Parathyroid adenoma (tissue), 2 donors: ENCODE measurements around the gene CCN5.

ENCODE experiments used
- H2AFZ ChIP-seq: fragments of 300-600 bp; sonication (generic); one replicate; pipeline ENCODE4 v1.7.0; 2017; ENCODE audit warnings: antibody characterized with exemption, mild to moderate bottlenecking
- H3K27ac ChIP-seq: fragments of 300-600 bp; sonication (generic); one replicate; pipeline ENCODE4 v1.7.0; 2017
- H3K27me3 ChIP-seq: fragments of 300-600 bp; sonication (generic); one replicate; pipeline ENCODE4 v1.7.0; 2017; ENCODE audit warnings: low read length; ENCODE audit not compliant: control insufficient read depth, insufficient read depth
- H3K36me3 ChIP-seq: fragments of 300-600 bp; sonication (generic); one replicate; pipeline ENCODE4 v1.7.0; 2017; ENCODE audit warnings: low read length; ENCODE audit not compliant: control insufficient read depth, insufficient read depth
- H3K4me1 ChIP-seq: fragments of 300-600 bp; sonication (generic); one replicate; pipeline ENCODE4 v1.7.0; 2017; ENCODE audit warnings: control low read depth
- H3K4me2 ChIP-seq: fragments of 300-600 bp; sonication (generic); one replicate; pipeline ENCODE4 v1.7.0; 2017; ENCODE audit warnings: low read length
- H3K4me3 ChIP-seq: fragments of 300-600 bp; sonication (generic); one replicate; pipeline ENCODE4 v1.7.0; 2017; ENCODE audit warnings: low read depth, low read length
- H3K79me2 ChIP-seq: fragments of 300-600 bp; sonication (generic); one replicate; pipeline ENCODE4 v1.7.0; 2017; ENCODE audit warnings: control low read depth
- H3K9ac ChIP-seq: fragments of 300-600 bp; sonication (generic); one replicate; pipeline ENCODE4 v1.7.0; 2017; ENCODE audit warnings: mild to moderate bottlenecking
- H3K9me3 ChIP-seq: fragments of 300-600 bp; sonication (generic); one replicate; pipeline ENCODE4 v1.7.0; 2017; ENCODE audit warnings: low read length; ENCODE audit not compliant: control insufficient read depth
- TF ChIP-seq, protein P1 (sequence below): fragments of 300-600 bp; sonication (generic); IDR thresholded peaks from one replicate; pipeline ENCODE4 v1.7.0; 2017; ENCODE audit warnings: antibody characterized with exemption, mild to moderate bottlenecking
- donor health status: primary hyperparathyroidism.

The CCN5 gene

DNA sequence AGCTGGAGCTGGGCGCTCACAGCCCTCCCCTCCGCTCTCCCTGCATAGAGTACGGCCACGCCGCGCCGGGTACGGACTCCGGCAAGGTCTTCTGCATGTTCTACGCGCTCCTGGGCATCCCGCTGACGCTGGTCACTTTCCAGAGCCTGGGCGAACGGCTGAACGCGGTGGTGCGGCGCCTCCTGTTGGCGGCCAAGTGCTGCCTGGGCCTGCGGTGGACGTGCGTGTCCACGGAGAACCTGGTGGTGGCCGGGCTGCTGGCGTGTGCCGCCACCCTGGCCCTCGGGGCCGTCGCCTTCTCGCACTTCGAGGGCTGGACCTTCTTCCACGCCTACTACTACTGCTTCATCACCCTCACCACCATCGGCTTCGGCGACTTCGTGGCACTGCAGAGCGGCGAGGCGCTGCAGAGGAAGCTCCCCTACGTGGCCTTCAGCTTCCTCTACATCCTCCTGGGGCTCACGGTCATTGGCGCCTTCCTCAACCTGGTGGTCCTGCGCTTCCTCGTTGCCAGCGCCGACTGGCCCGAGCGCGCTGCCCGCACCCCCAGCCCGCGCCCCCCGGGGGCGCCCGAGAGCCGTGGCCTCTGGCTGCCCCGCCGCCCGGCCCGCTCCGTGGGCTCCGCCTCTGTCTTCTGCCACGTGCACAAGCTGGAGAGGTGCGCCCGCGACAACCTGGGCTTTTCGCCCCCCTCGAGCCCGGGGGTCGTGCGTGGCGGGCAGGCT, 35.1 kb downstream of the CCN5 start:
- Histone ChIP-seq H3K9me3 (no peaks in the 10 kb centered on the region), H3K36me3 (no peaks in the 10 kb centered on the region), H2AFZ (peak overlapping the region; percentile 12), H3K4me1 (peaks cover 4% of the 10 kb centered on the region), H3K27me3 (no peaks in the 10 kb centered on the region), H3K4me3 (no peak overlapping the region), H3K4me2 (no peak overlapping the region), H3K27ac (no peak overlapping the region), H3K79me2 (no peaks in the 10 kb centered on the region), H3K9ac (no peak overlapping the region)
- TF ChIP-seq, protein P1, sequence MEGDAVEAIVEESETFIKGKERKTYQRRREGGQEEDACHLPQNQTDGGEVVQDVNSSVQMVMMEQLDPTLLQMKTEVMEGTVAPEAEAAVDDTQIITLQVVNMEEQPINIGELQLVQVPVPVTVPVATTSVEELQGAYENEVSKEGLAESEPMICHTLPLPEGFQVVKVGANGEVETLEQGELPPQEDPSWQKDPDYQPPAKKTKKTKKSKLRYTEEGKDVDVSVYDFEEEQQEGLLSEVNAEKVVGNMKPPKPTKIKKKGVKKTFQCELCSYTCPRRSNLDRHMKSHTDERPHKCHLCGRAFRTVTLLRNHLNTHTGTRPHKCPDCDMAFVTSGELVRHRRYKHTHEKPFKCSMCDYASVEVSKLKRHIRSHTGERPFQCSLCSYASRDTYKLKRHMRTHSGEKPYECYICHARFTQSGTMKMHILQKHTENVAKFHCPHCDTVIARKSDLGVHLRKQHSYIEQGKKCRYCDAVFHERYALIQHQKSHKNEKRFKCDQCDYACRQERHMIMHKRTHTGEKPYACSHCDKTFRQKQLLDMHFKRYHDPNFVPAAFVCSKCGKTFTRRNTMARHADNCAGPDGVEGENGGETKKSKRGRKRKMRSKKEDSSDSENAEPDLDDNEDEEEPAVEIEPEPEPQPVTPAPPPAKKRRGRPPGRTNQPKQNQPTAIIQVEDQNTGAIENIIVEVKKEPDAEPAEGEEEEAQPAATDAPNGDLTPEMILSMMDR = peak; percentile 9

DNA sequence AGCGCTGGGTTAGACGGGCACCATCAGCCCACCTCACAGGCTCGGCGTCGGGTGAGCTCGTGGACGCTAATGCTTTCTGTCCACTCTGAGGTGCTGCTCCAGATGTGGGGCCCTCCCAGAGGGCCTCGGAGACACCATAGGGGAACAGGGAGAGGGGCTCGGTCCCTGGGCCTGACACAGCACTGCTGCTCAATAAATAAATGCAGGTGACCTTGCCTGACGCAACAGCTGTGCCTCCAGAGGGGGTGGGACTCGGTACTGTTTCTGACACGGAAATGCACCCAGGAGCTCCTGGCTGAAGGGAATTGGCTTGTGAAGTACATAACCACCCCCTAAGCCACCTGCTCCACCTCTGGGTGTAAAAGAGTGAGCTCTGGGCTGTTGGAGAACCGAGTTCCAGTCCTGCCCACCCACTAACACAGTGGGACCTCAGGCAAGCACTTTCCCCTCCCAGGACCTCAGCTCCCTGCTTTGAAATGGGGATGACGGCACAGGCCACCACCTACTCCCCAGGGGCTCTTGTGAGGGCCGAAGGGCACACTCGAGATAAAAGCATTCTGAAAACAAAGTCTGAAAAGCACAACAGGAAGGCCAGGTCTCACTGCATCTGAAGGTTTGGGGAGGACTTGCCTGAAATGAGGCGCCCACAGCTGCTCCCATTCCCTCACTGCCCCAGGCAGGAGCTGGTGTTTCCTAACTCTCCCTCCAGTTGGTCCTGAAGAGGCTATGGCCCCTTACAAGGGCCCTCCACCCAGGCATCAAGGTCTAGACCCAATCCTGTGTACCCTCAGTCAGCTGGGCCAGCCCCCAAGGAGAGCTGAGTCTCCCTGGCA, 37.1 kb downstream of the CCN5 start:
- Histone ChIP-seq H3K36me3 (no peaks in the 10 kb centered on the region), H3K27me3 (no peaks in the 10 kb centered on the region), H3K79me2 (no peaks in the 10 kb centered on the region), H3K27ac (no peak overlapping the region), H3K9ac (no peak overlapping the region), H3K4me3 (no peak overlapping the region), H3K4me2 (no peak overlapping the region), H2AFZ (no peak overlapping the region), H3K4me1 (peaks cover 3% of the 10 kb centered on the region), H3K9me3 (no peaks in the 10 kb centered on the region)
- TF ChIP-seq, protein P1 = no peak

DNA sequence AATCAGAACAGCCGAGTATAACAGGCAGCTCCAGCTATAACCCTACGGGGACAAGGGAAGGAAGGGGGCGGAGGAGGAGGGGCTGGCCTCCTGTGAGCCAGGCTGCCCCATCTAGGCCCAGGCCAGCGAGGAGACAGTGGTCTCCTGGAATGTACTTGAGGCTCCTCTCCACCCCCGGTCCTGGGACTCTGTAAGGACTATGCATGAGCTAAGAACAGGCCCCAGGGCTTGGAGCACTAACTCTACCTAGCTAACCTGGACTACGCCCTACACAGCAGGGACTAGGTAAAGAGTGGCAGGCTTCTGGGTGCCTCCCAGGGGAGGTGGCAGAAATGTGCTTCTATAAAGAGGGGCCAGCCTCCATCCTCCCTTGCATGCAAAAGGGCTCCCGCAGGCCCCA, 39.4 kb downstream of the CCN5 start:
- TF ChIP-seq, protein P1 = no peak

DNA sequence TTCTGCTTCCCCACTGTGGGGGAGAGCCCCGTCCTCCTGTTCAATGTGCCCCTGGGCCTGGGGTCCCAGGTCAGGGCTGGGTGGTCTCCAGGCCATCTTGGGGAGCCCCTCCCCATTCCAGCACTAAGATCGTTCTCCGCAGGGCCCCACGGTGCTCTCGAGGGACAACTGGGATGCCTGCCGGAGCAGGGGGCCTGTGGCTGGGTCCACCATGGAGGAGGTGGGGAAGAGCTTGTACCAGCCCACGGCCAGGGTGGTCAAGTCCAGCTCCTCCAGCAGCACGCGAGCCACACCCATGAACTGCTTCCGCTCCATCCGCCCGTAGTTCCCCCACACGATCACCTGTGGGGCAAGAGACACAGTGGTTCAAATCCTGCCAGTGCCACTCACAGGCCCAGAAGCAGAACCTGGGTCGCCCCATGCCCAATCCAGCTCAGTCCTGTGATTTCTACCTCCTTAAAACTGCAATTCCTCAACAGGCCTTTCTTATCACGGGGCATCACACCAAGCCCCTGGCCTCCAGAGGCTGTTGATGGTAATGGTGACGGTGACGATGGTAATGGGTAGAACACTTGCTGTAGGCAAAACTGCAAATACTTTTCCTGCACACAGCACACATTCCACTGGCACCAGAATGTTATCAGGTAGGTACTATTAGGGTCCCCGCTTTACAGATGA, 41.0 kb downstream of the CCN5 start:
- H3K4me1 ChIP-seq = no peaks in the 10 kb centered on the region
- no peaks in the 10 kb centered on the region for H3K27me3 ChIP-seq
- H3K79me2 ChIP-seq = no peaks in the 10 kb centered on the region
- TF ChIP-seq, protein P1 = no peak
- H3K9me3 ChIP-seq = no peaks in the 10 kb centered on the region
- no peak overlapping the region for H3K27ac ChIP-seq
- no peak overlapping the region for H2AFZ ChIP-seq
- no peak overlapping the region for H3K9ac ChIP-seq
- H3K36me3 ChIP-seq = no peaks in the 10 kb centered on the region
- H3K4me2 ChIP-seq = no peak overlapping the region
- H3K4me3 ChIP-seq = no peak overlapping the region

More for the DNA sequence above, 39.4 kb downstream of the CCN5 start:
- no peaks in the 10 kb centered on the region for H3K4me1 ChIP-seq
- no peak overlapping the region for H3K9ac ChIP-seq
- no peaks in the 10 kb centered on the region for H3K79me2 ChIP-seq
- H3K4me3 ChIP-seq = no peak overlapping the region
- H3K4me2 ChIP-seq = no peak overlapping the region
- no peak overlapping the region for H3K27ac ChIP-seq
- no peaks in the 10 kb centered on the region for H3K36me3 ChIP-seq
- no peaks in the 10 kb centered on the region for H3K27me3 ChIP-seq
- no peak overlapping the region for H2AFZ ChIP-seq
- H3K9me3 ChIP-seq = no peaks in the 10 kb centered on the region
